ENCODE measurements around the gene CRACDL.

Gene CRACDL

DNA sequence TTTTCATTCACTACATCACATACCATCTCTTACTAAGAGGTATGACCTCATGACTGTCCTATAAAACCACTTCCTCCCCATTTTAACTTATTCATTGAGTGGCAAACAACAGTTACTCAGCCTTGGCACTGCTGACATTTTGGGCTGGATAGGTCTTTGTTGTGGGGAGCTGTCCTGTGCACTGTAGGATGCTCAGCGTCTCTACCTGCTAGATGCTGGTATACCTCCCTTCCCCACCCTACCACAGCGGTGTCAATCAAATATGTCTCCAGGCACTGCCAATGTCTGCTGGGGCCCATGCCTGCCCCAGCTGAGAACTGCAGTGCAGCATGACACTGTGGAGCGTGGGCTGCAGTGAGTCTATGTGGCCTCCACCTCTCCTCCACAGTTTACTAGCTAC lies 128.8 kb downstream of the CRACDL start:
- TF ChIP-seq, protein P1, sequence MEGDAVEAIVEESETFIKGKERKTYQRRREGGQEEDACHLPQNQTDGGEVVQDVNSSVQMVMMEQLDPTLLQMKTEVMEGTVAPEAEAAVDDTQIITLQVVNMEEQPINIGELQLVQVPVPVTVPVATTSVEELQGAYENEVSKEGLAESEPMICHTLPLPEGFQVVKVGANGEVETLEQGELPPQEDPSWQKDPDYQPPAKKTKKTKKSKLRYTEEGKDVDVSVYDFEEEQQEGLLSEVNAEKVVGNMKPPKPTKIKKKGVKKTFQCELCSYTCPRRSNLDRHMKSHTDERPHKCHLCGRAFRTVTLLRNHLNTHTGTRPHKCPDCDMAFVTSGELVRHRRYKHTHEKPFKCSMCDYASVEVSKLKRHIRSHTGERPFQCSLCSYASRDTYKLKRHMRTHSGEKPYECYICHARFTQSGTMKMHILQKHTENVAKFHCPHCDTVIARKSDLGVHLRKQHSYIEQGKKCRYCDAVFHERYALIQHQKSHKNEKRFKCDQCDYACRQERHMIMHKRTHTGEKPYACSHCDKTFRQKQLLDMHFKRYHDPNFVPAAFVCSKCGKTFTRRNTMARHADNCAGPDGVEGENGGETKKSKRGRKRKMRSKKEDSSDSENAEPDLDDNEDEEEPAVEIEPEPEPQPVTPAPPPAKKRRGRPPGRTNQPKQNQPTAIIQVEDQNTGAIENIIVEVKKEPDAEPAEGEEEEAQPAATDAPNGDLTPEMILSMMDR (IDR thresholded peaks at IDR 0.05; ENCODE audit: insufficient read depth, low read depth, low read length, missing control alignments) = no peak
- H3K4me3 ChIP-seq (ENCODE audit: low read depth, low read length) = no peak overlapping the region
- DNase-seq (ENCODE audit: low read depth) = no peak

- TF ChIP-seq, protein P1 (IDR thresholded peaks at IDR 0.05; ENCODE audit: insufficient read depth, low read depth, low read length, missing control alignments) = no peak
- no peak overlapping the region for H3K4me3 ChIP-seq (ENCODE audit: low read depth, low read length)
- no peak for DNase-seq (ENCODE audit: low read depth)
Observed at GRCh38 chr2:98806236-98806697, 129.8 kb downstream of the CRACDL start.

- no peak overlapping the region for H3K4me3 ChIP-seq (ENCODE audit: low read depth, low read length)
- DNase-seq (ENCODE audit: low read depth) = no peak
- TF ChIP-seq, protein P1 (IDR thresholded peaks at IDR 0.05; ENCODE audit: insufficient read depth, low read depth, low read length, missing control alignments) = no peak
Observed at GRCh38 chr2:98805412-98806171, 130.4 kb downstream of the CRACDL start.

DNA sequence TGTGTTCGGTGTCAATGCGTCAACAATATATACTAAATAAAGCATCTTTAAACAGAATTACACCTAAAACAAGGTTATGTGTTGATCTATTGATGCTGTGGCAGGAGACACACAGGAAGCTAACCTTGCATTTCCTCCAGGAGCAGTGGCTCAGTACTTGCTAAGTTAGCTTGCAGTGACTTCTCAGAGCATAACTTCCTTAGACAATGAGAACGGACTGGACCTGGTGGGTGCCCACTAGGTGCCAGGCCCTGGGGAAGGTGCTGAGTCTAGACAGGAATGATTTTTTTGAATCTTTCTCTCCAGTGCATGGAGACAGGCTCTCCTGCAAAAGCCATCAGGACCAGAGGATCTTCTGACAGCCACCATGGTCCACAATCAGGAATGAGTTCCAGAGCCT lies 131.3 kb downstream of the CRACDL start:
- TF ChIP-seq, protein P1 (IDR thresholded peaks at IDR 0.05; ENCODE audit: insufficient read depth, low read depth, low read length, missing control alignments) = no peak
- DNase-seq (ENCODE audit: low read depth) = no peak

DNA sequence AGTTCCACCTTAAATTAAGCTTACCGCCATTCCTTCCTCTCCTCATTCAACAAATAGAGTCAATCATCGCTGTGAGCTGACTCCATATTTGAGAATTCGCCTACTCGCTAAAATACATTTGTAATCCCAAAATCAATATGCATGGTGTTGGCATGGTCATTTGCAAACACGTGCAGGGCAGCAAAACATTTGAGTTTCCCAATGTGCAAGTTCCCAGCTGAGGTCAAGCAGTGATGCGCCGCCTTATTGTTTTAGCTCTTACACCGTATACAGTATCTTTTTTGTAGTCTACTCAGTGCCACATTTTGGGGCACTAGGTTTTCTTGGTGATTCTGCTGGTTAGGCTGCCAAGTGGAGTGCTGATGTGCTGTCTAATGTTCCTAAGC lies 131.8 kb downstream of the CRACDL start:
- DNase-seq (ENCODE audit: low read depth) = no peak
- no peak overlapping the region for H3K4me3 ChIP-seq (ENCODE audit: low read depth, low read length)
- TF ChIP-seq, protein P1 (IDR thresholded peaks at IDR 0.05; ENCODE audit: insufficient read depth, low read depth, low read length, missing control alignments) = no peak

More for the DNA sequence above, 131.3 kb downstream of the CRACDL start:
- no peak overlapping the region for H3K4me3 ChIP-seq (ENCODE audit: low read depth, low read length)

- TF ChIP-seq, protein P1 (IDR thresholded peaks at IDR 0.05; ENCODE audit: insufficient read depth, low read depth, low read length, missing control alignments) = no peak
- DNase-seq (ENCODE audit: low read depth) = no peak
- H3K4me3 ChIP-seq (ENCODE audit: low read depth, low read length) = no peak overlapping the region
Observed at GRCh38 chr2:98803405-98804264, 132.4 kb downstream of the CRACDL start.

Measured in GM12865 (cell line).